MM.1S (cell line): ENCODE measurements around the gene XPR1.

Experiments used
- CTCF ChIP-seq: fragments of 300-600 bp; sonication (generic); IDR thresholded peaks from 2 replicates; pipeline ENCODE4 v1.5.1; 2016; ENCODE audit warnings: antibody characterized with exemption, low read length, mixed read lengths
- EZH2phosphoT487 ChIP-seq: fragments of 300-600 bp; sonication (generic); IDR thresholded peaks from 2 replicates; pipeline ENCODE4 v1.6.1; 2018; ENCODE audit warnings: antibody characterized with exemption, low read length

GRCh38 chr1:180842052-180842451 lies 210.2 kb downstream of the XPR1 start:
- TF ChIP-seq CTCF (no peak), EZH2phosphoT487 (no peak)
